OCI-LY3 (cell line): Measurements from ENCODE around the gene LIPG.

Experiments
- H2AFZ ChIP-seq: fragments of 200-600, 300-600 bp; shearing (Covaris generic); 2 replicates; pipeline ENCODE4 v1.6.0; 2014; ENCODE audit warnings: antibody characterized with exemption, low read depth, low read length
- H3K27ac ChIP-seq: fragments of 200-600, 300-600 bp; sonication (generic); 2 replicates; pipeline ENCODE4 v1.5.1; 2014; ENCODE audit warnings: mild to moderate bottlenecking, low read length, moderate library complexity, mixed read lengths
- H3K27me3 ChIP-seq: fragments of 200-600, 300-600 bp; sonication (generic); 2 replicates; pipeline ENCODE4 v1.6.1; 2014; ENCODE audit warnings: low read depth, low read length, mixed read lengths
- H3K36me3 ChIP-seq: fragments of 200-600, 300-600 bp; sonication (generic); replicated peaks from 2 replicates; pipeline ENCODE3; 2014; ENCODE audit warnings: low read depth, low read length, mixed read lengths
- H3K4me1 ChIP-seq: fragments of 300-600, 200-600 bp; sonication (generic); 2 replicates; pipeline ENCODE4 v1.6.1; 2014; ENCODE audit warnings: low read length, mixed read lengths
- H3K4me2 ChIP-seq: fragments of 200-600, 300-600 bp; sonication (generic); 2 replicates; pipeline ENCODE4 v1.6.1; 2014; ENCODE audit warnings: low read length, mixed read lengths
- H3K4me3 ChIP-seq: fragments of 300-600, 200-600 bp; sonication (generic); 2 replicates; pipeline ENCODE4 v1.5.1; 2014; ENCODE audit warnings: antibody characterized with exemption, mild to moderate bottlenecking, low read length, moderate library complexity
- H3K79me2 ChIP-seq: fragments of 300-600, 200-600 bp; shearing (Covaris generic); 2 replicates; pipeline ENCODE4 v1.6.1; 2014; ENCODE audit warnings: mild to moderate bottlenecking, low read length, mixed read lengths
- H3K9ac ChIP-seq: fragments of 300-600, 200-600 bp; shearing (Covaris generic); 2 replicates; pipeline ENCODE4 v1.6.0; 2014; ENCODE audit warnings: mild to moderate bottlenecking, low read length, moderate library complexity
- H3K9me3 ChIP-seq: fragments of 200-600, 300-600 bp; shearing (Covaris generic); 2 replicates; pipeline ENCODE4 v1.6.1; 2014; ENCODE audit warnings: low read length, mixed read lengths; ENCODE audit not compliant: insufficient read depth
- H4K20me1 ChIP-seq: fragments of 200-600, 300-600 bp; sonication (generic); 2 replicates; pipeline ENCODE4 v1.6.1; 2016; ENCODE audit warnings: low read length, mixed read lengths; ENCODE audit not compliant: insufficient read depth
- CTCF ChIP-seq: fragments of 200-600, 300-600 bp; sonication (generic); IDR thresholded peaks from 2 replicates; pipeline ENCODE4 v1.5.1; 2014; ENCODE audit warnings: antibody characterized with exemption, low read length, low read depth
- EZH2phosphoT487 ChIP-seq: fragments of 200-600 bp; shearing (Covaris generic); IDR thresholded peaks from 2 replicates; pipeline ENCODE4 v1.6.1; 2018; ENCODE audit warnings: antibody characterized with exemption, mixed run types, low read depth

The LIPG gene

DNA sequence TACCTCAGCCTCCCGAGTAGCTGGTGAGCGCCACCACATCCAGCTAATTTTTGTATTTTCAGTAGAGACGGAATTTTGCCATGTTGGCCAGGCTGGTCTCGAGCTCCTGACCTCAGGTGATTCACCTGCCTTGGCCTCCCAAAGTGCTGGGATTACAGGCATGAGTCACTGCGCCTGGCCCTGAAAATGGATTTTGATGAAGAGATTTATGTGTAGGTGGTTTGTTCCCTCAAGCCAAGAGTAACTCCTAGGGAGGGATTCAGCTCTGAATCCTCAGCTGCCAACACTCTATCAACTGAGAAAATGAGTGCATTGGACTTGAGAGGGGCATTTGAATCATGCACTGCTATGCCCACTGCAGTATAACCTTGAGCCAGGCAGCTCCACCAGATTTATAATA is 17.5 kb upstream of the LIPG start:
- Histone ChIP-seq H3K27ac (no peak overlapping the region), H3K27me3 (peaks cover 17% of the 10 kb centered on the region; the same call in 1 of the 2 replicates), H3K4me1 (peaks cover 12% of the 10 kb centered on the region; the same call in 1 of the 2 replicates), H2AFZ (no peak overlapping the region), H3K79me2 (no peaks in the 10 kb centered on the region), H3K36me3 (no peaks in the 10 kb centered on the region), H3K9me3 (no peaks in the 10 kb centered on the region), H3K4me3 (no peak overlapping the region), H3K4me2 (no peak overlapping the region), H3K9ac (no peak overlapping the region), H4K20me1 (no peaks in the 10 kb centered on the region)
- TF ChIP-seq EZH2phosphoT487: no peak
- TF ChIP-seq CTCF: no peak

- H3K4me2 ChIP-seq: no peak overlapping the region
- peaks cover 17% of the 10 kb centered on the region; the same call in 1 of the 2 replicates for H3K27me3 ChIP-seq
- H4K20me1 ChIP-seq: no peaks in the 10 kb centered on the region
- H3K36me3 ChIP-seq: no peaks in the 10 kb centered on the region
- H3K79me2 ChIP-seq: no peaks in the 10 kb centered on the region
- H3K27ac ChIP-seq: no peak overlapping the region
- no peak overlapping the region for H3K9ac ChIP-seq
- peaks cover 18% of the 10 kb centered on the region; the same call in 1 of the 2 replicates for H3K4me1 ChIP-seq
- no peaks in the 10 kb centered on the region for H3K9me3 ChIP-seq
- TF ChIP-seq CTCF: no peak
- no peak for TF ChIP-seq EZH2phosphoT487
- no peak overlapping the region for H3K4me3 ChIP-seq
- H2AFZ ChIP-seq: no peak overlapping the region
Observed at GRCh38 chr18:49546278-49546677, 15.6 kb upstream of the LIPG start.

- Histone ChIP-seq H2AFZ (no peak overlapping the region), H3K4me2 (no peak overlapping the region), H3K27ac (no peak overlapping the region)
Observed at GRCh38 chr18:49546719-49547273, 15.1 kb upstream of the LIPG start.

GRCh38 chr18:49547701-49548100 is 14.2 kb upstream of the LIPG start:
- H4K20me1 ChIP-seq: no peaks in the 10 kb centered on the region
- no peaks in the 10 kb centered on the region for H3K79me2 ChIP-seq
- H3K27ac ChIP-seq: no peak overlapping the region
- no peak overlapping the region for H2AFZ ChIP-seq
- no peaks in the 10 kb centered on the region for H3K36me3 ChIP-seq
- peaks cover 15% of the 10 kb centered on the region; the same call in 1 of the 2 replicates for H3K4me1 ChIP-seq
- H3K4me3 ChIP-seq: no peak overlapping the region
- H3K9me3 ChIP-seq: no peaks in the 10 kb centered on the region
- no peak overlapping the region for H3K9ac ChIP-seq
- peaks cover 17% of the 10 kb centered on the region; the same call in 1 of the 2 replicates for H3K27me3 ChIP-seq
- H3K4me2 ChIP-seq: no peak overlapping the region; the same call in 1 of the 2 replicates
- TF ChIP-seq EZH2phosphoT487 (no peak), CTCF (no peak)

More at GRCh38 chr18:49546719-49547273, 15.1 kb upstream of the LIPG start:
- no peak overlapping the region for H3K9ac ChIP-seq
- no peak for TF ChIP-seq EZH2phosphoT487
- TF ChIP-seq CTCF: no peak
- H3K36me3 ChIP-seq: no peaks in the 10 kb centered on the region
- no peaks in the 10 kb centered on the region for H3K79me2 ChIP-seq
- H3K4me3 ChIP-seq: no peak overlapping the region
- no peaks in the 10 kb centered on the region for H4K20me1 ChIP-seq
- H3K4me1 ChIP-seq: peaks cover 17% of the 10 kb centered on the region; the same call in 1 of the 2 replicates
- H3K9me3 ChIP-seq: no peaks in the 10 kb centered on the region
- H3K27me3 ChIP-seq: peaks cover 17% of the 10 kb centered on the region; the same call in 1 of the 2 replicates
